Liver (tissue), 9 donors: Measurements from ENCODE around the gene PPP2R5B. TPM values are rescaled to one million over a fixed set of nuclear protein-coding genes. Genes with fewer than 3 reads are reported as not detected.

ENCODE experiments used
- DNase-seq: peaks from one replicate; pipeline ENCODE4 v3.0.0-alpha.2; 2017; ENCODE audit warnings: low spot score
- H3K27ac ChIP-seq, 2 donors: one replicate each; pipeline ENCODE4 v1.7.0; 2013; ENCODE audit warnings: inconsistent platforms in 2 of 2, low read length in 2 of 2, control low read depth in 1 of 2, low read depth in 1 of 2, mild to moderate bottlenecking in 1 of 2
- H3K27me3 ChIP-seq, 4 donors: one replicate each; pipeline versions ENCODE4 v1.6.1 to v1.7.0; 2013; ENCODE audit warnings: low read length in 3 of 4, inconsistent platforms in 1 of 4, mild to moderate bottlenecking in 1 of 4, moderate library complexity in 1 of 4; ENCODE audit not compliant: control insufficient read depth in 4 of 4, insufficient read depth in 4 of 4
- H3K36me3 ChIP-seq, 4 donors: one replicate each; pipeline versions ENCODE4 v1.6.1 to v1.7.0; 2013; ENCODE audit warnings: low read length in 3 of 4, mild to moderate bottlenecking in 3 of 4, low read depth in 1 of 4, moderate library complexity in 1 of 4; ENCODE audit not compliant: control insufficient read depth in 4 of 4, insufficient read depth in 3 of 4
- H3K4me1 ChIP-seq, 4 donors: one replicate each; pipeline versions ENCODE4 v1.6.1 to v1.7.0; 2013; ENCODE audit warnings: low read length in 3 of 4, mild to moderate bottlenecking in 3 of 4, moderate library complexity in 1 of 4; ENCODE audit not compliant: control insufficient read depth in 4 of 4, insufficient read depth in 4 of 4
- H3K4me3 ChIP-seq, 3 donors: one replicate each; pipeline versions ENCODE4 v1.6.1 to v1.7.0; 2013; ENCODE audit warnings: low read length in 3 of 3, control low read depth in 1 of 3, low read depth in 1 of 3, mild to moderate bottlenecking in 1 of 3
- H3K9ac ChIP-seq, 2 donors: one replicate each; pipeline ENCODE4 v1.7.0; 2013; ENCODE audit warnings: low read length in 2 of 2, mild to moderate bottlenecking in 2 of 2, moderate library complexity in 2 of 2, control low read depth in 1 of 2, low read depth in 1 of 2
- H3K9me3 ChIP-seq, 4 donors: one replicate each; pipeline versions ENCODE4 v1.6.1 to v1.7.0; 2013; ENCODE audit warnings: low read length in 3 of 4; ENCODE audit not compliant: control insufficient read depth in 4 of 4
- HNF4G ChIP-seq: IDR thresholded peaks from 2 replicates; pipeline ENCODE4 v1.6.1; 2016; ENCODE audit warnings: antibody characterized with exemption
- NR2F2 ChIP-seq: IDR thresholded peaks from 2 replicates; pipeline ENCODE4 v1.6.1; 2016; ENCODE audit warnings: antibody characterized with exemption
- RXRA ChIP-seq, 2 donors: IDR thresholded peaks; 2 replicates each; pipeline ENCODE4 v1.6.1; 2017 to 2018; ENCODE audit warnings: antibody characterized with exemption in 2 of 2, mild to moderate bottlenecking in 1 of 2
- YY1 ChIP-seq: IDR thresholded peaks from 2 replicates; pipeline ENCODE4 v1.6.1; 2016; ENCODE audit warnings: antibody characterized with exemption, mild to moderate bottlenecking
- WGBS: extraction: QIAGEN DNeasy Blood & Tissue Kit; methylation state at CpG from one replicate; pipeline ENCODE4 v1.1.7; 2013; 5-methylcytosine and 5-hydroxymethylcytosine counted together
- polyA plus RNA-seq, 2 donors: library from polyadenylated mRNA; stranded (reverse) in 1 of 2; unstranded in 1 of 2; fragments of 200-250 nt in 1 of 2; fragments of >200 nt in 1 of 2; fragmentation: Nextera tagmentation in 1 of 2; extraction: Ambion mirVana in 1 of 2; gene quantifications; one replicate each; pipeline versions ENCODE4 v1.2.1 to v1.2.3, GENCODE V29; 2013 to 2015
- total RNA-seq, 2 donors: library from RNA; depleted of rRNA; stranded (reverse); fragments of >200 nt; gene quantifications; one replicate each; pipeline ENCODE4 v1.2.3, GENCODE V29; 2014
- TF ChIP-seq, protein P1 (sequence below): fragments of 150-350 bp; IDR thresholded peaks from 2 replicates; pipeline ENCODE4 v1.5.1; 2017; ENCODE audit warnings: improper control_type of control experiment, low read depth, low read length; ENCODE audit not compliant: missing input control
- TF ChIP-seq, protein P2 (sequence below): IDR thresholded peaks from 2 replicates; pipeline ENCODE4 v1.6.1; 2016; ENCODE audit warnings: antibody characterized with exemption, mild to moderate bottlenecking
- TF ChIP-seq, protein P3 (sequence below): IDR thresholded peaks from 2 replicates; pipeline ENCODE4 v1.6.1; 2016; ENCODE audit warnings: antibody characterized with exemption
- donor health status: healthy.
- donor health status: healthy.
- donor health status: healthy.
- donor health status: healthy.
- donor health status: healthy.

Gene PPP2R5B
- total and polyA plus RNA-seq, 4 donors, result 2.9 to 6.6 (median 5.1) TPM

DNA sequence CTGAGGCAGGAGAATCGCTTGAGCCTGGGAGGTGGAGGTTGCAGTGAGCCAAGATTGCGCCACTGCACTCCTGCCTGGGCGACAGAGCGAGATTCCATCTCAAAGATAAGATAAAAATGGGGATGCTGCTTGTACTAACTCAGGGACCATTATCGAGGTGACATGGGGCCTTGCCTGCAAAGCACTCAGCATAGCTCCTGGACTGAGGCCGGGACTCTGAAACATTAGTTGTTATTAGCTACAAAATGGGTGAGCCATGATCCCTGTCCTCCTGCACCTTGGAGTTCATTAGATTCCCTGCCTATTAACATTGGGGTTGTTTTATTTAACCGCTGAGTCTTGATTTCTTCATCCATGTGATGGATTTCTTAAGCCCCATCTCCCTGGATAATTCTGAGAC lies 5.1 kb downstream of the PPP2R5B start:
- no peak overlapping the region for H3K4me3 ChIP-seq
- TF ChIP-seq NR2F2 (no peak), YY1 (no peak)
- TF ChIP-seq, protein P1, sequence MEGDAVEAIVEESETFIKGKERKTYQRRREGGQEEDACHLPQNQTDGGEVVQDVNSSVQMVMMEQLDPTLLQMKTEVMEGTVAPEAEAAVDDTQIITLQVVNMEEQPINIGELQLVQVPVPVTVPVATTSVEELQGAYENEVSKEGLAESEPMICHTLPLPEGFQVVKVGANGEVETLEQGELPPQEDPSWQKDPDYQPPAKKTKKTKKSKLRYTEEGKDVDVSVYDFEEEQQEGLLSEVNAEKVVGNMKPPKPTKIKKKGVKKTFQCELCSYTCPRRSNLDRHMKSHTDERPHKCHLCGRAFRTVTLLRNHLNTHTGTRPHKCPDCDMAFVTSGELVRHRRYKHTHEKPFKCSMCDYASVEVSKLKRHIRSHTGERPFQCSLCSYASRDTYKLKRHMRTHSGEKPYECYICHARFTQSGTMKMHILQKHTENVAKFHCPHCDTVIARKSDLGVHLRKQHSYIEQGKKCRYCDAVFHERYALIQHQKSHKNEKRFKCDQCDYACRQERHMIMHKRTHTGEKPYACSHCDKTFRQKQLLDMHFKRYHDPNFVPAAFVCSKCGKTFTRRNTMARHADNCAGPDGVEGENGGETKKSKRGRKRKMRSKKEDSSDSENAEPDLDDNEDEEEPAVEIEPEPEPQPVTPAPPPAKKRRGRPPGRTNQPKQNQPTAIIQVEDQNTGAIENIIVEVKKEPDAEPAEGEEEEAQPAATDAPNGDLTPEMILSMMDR, result no peak
- TF ChIP-seq, protein P2, sequence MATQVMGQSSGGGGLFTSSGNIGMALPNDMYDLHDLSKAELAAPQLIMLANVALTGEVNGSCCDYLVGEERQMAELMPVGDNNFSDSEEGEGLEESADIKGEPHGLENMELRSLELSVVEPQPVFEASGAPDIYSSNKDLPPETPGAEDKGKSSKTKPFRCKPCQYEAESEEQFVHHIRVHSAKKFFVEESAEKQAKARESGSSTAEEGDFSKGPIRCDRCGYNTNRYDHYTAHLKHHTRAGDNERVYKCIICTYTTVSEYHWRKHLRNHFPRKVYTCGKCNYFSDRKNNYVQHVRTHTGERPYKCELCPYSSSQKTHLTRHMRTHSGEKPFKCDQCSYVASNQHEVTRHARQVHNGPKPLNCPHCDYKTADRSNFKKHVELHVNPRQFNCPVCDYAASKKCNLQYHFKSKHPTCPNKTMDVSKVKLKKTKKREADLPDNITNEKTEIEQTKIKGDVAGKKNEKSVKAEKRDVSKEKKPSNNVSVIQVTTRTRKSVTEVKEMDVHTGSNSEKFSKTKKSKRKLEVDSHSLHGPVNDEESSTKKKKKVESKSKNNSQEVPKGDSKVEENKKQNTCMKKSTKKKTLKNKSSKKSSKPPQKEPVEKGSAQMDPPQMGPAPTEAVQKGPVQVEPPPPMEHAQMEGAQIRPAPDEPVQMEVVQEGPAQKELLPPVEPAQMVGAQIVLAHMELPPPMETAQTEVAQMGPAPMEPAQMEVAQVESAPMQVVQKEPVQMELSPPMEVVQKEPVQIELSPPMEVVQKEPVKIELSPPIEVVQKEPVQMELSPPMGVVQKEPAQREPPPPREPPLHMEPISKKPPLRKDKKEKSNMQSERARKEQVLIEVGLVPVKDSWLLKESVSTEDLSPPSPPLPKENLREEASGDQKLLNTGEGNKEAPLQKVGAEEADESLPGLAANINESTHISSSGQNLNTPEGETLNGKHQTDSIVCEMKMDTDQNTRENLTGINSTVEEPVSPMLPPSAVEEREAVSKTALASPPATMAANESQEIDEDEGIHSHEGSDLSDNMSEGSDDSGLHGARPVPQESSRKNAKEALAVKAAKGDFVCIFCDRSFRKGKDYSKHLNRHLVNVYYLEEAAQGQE, result no peak
- no peaks in the 10 kb centered on the region for H3K9me3 ChIP-seq
- peaks cover 5 to 47% (median 20%) of the 10 kb centered on the region in 4 donors for H3K36me3 ChIP-seq
- no peak overlapping the region for H3K27ac ChIP-seq
- no peak overlapping the region for H3K9ac ChIP-seq
- peaks cover 0 to 10% (median 6%) of the 10 kb centered on the region in 4 donors for H3K4me1 ChIP-seq
- no peaks in the 10 kb centered on the region for H3K27me3 ChIP-seq
- WGBS, result 95% methylated on average over 7 of the region's 7 CpGs
- no peak for DNase-seq

DNA sequence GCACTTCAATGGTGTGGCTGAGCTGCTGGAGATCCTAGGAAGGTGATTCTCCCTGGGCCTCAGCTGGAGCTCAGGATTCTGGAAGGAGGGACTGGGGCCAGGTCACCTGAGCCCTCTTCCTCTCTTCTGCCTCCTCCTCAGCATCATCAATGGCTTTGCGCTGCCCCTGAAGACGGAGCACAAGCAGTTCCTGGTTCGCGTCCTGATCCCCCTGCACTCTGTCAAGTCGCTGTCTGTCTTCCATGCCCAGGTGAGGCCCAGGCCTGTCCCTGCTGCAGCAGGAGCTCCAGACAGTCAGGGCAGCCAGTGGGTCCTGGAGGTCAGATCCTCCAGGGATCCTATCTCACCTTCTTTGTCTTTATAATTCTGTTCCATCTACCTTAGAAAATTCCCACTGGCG lies 5.9 kb downstream of the PPP2R5B start:
- no peak for DNase-seq
- 97% methylated on average over 6 of the region's 6 CpGs for WGBS
- no peaks in the 10 kb centered on the region for H3K27me3 ChIP-seq
- H3K36me3 ChIP-seq, result peaks cover 5 to 49% (median 20%) of the 10 kb centered on the region in 4 donors
- no peak overlapping the region for H3K27ac ChIP-seq
- H3K9ac ChIP-seq, result no peak overlapping the region
- TF ChIP-seq, protein P3, sequence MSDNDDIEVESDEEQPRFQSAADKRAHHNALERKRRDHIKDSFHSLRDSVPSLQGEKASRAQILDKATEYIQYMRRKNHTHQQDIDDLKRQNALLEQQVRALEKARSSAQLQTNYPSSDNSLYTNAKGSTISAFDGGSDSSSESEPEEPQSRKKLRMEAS, result no peak
- TF ChIP-seq HNF4G (no peak), RXRA (IDR thresholded peaks at IDR 0.05) (no peak)
- TF ChIP-seq, protein P1, result no peak
- TF ChIP-seq, protein P2, result no peak
- no peaks in the 10 kb centered on the region for H3K9me3 ChIP-seq
- H3K4me3 ChIP-seq, result no peak overlapping the region
- H3K4me1 ChIP-seq, result peaks cover 0 to 5% (median 2%) of the 10 kb centered on the region in 4 donors
